OCI-LY7 (cell line): ENCODE data around the gene CLN5. TPM values are rescaled to one million over a fixed set of nuclear protein-coding genes. Genes with fewer than 3 reads are reported as not detected.

Experiments used
- BruUV-seq: library from RNA; stranded (reverse); fragments of 400-500 nt; replicated peaks from 2 replicates; lab custom pipeline; 2021; lab: Mats Ljungman, UMichigan
- CTCF ChIA-PET: fragments of 300-600 bp; sonication (Branson Sonifier 250); formaldehyde crosslinking; loops from one replicate; lab custom pipeline; 2022; ENCODE audit warnings: antibody characterized with exemption; ENCODE audit not compliant: unreplicated experiment; lab: Charles Lee
- POLR2A ChIA-PET: fragments of 300-600 bp; sonication (Branson Sonifier 250); formaldehyde crosslinking; loops from one replicate; lab custom pipeline; 2022; ENCODE audit warnings: antibody characterized with exemption; lab: Charles Lee
- DNase-seq: peaks from one replicate; pipeline ENCODE4 v3.0.0-alpha.2; 2015; ENCODE audit warnings: low spot score
- H2AFZ ChIP-seq: fragments of 200-600 bp; sonication (generic), shearing (Covaris generic); 2 replicates; pipeline ENCODE4 v1.6.1; 2014; ENCODE audit warnings: mild to moderate bottlenecking, antibody characterized with exemption, low read length, moderate library complexity
- H3K27ac ChIP-seq: fragments of 200-600 bp; sonication (generic); 2 replicates; pipeline ENCODE4 v1.5.1; 2014; ENCODE audit warnings: mixed run types, low read depth, mild to moderate bottlenecking, moderate library complexity, low read length, inconsistent platforms; ENCODE audit not compliant: poor library complexity, severe bottlenecking
- H3K36me3 ChIP-seq: fragments of 200-600 bp; sonication (generic); 2 replicates; pipeline ENCODE4 v1.6.1; 2014; ENCODE audit warnings: mild to moderate bottlenecking, antibody characterized with exemption, low read length, moderate library complexity, mixed read lengths; ENCODE audit not compliant: insufficient read depth
- H3K4me1 ChIP-seq: fragments of 200-600 bp; sonication (generic); 2 replicates; pipeline ENCODE4 v1.5.1; 2014; ENCODE audit warnings: mild to moderate bottlenecking, low read length; ENCODE audit not compliant: insufficient read depth, poor library complexity, severe bottlenecking
- H3K4me2 ChIP-seq: fragments of 200-600 bp; sonication (generic); 2 replicates; pipeline ENCODE4 v1.6.1; 2014; ENCODE audit warnings: mild to moderate bottlenecking, low read length
- H3K4me3 ChIP-seq: fragments of 200-600 bp; sonication (generic); 2 replicates; pipeline ENCODE4 v1.5.1; 2014; ENCODE audit warnings: mild to moderate bottlenecking, low read depth, low read length; ENCODE audit not compliant: poor library complexity, severe bottlenecking
- H3K79me2 ChIP-seq: fragments of 200-600 bp; sonication (generic); 2 replicates; pipeline ENCODE4 v1.6.1; 2016; ENCODE audit warnings: low read depth, mild to moderate bottlenecking, low read length, moderate library complexity, mixed read lengths; ENCODE audit not compliant: insufficient read depth
- H3K9me2 ChIP-seq: fragments of 200-600 bp; sonication (generic); 2 replicates; pipeline ENCODE4 v1.6.1; 2016; ENCODE audit warnings: mild to moderate bottlenecking, low read length, mixed read lengths; ENCODE audit not compliant: insufficient read depth
- H3K9me3 ChIP-seq: fragments of 200-600 bp; sonication (generic); 2 replicates; pipeline ENCODE4 v1.6.1; 2014; ENCODE audit warnings: mild to moderate bottlenecking, mixed run types, low read length, mixed read lengths
- H4K20me1 ChIP-seq: fragments of 200-600 bp; sonication (generic); 2 replicates; pipeline ENCODE4 v1.6.1; 2014; ENCODE audit warnings: mild to moderate bottlenecking, antibody characterized with exemption, low read length, moderate library complexity, mixed read lengths; ENCODE audit not compliant: insufficient read depth
- EZH2phosphoT487 ChIP-seq: fragments of 200-600 bp; sonication (generic); IDR thresholded peaks from 2 replicates; pipeline ENCODE4 v1.6.1; 2018; ENCODE audit warnings: low read depth, borderline replicate concordance, mild to moderate bottlenecking, mixed run types, antibody characterized with exemption, low read length, moderate library complexity, mixed read lengths
- intact Hi-C: fragments of 100-400 bp; cut with micrococcal nuclease; formaldehyde crosslinking; loops from one replicate; pipeline ENCODE4 v1.10.0; 2022; ENCODE audit not compliant: unreplicated experiment
- total RNA-seq, 2 experiments: library from RNA; depleted of rRNA in 1 of 2; stranded (reverse); fragments of >200 nt in 1 of 2; shearing (Covaris generic) in 1 of 2; gene quantifications; 2 replicates each; pipeline ENCODE4 v1.2.3, GENCODE V29; 2014 to 2022
- TF ChIP-seq, protein P1 (sequence below): fragments of 200-600 bp; sonication (generic); conservative IDR thresholded peaks from 2 replicates; pipeline ENCODE4 v1.5.1; 2014; ENCODE audit warnings: mild to moderate bottlenecking, antibody characterized with exemption, low read length, moderate library complexity, mixed read lengths

CLN5 gene
- total RNA-seq, 2 experiments from 2014 or later: 10.1 to 12.7 TPM

DNA sequence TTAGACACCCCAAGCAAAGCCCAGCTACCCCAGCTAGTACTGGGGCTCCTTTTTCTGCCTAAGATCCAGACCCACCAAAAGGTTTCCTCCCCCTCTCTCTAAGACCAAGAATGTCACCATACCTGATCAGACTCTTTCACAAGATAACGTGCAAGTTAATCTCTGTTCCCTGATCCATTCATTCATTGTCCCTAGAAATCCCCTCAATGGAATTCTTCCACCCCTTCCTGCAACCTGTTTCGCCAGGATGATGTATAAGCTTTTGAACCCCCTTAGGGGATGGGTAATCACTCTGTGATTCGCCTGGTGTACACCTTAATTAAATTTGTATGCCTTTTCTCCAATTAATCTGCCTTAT lies 17.3 kb upstream of the CLN5 start:
- Histone ChIP-seq H3K36me3 (no peaks in the 10 kb centered on the region), H3K4me1 (no peaks in the 10 kb centered on the region), H4K20me1 (no peaks in the 10 kb centered on the region), H3K9me2 (no peaks in the 10 kb centered on the region), H3K4me2 (no peak overlapping the region), H3K4me3 (no peak overlapping the region), H3K27ac (no peak overlapping the region), H2AFZ (no peak overlapping the region), H3K9me3 (no peaks in the 10 kb centered on the region), H3K79me2 (no peaks in the 10 kb centered on the region)
- ChIA-PET POLR2A (no interaction called here), CTCF (no interaction called here)
- TF ChIP-seq, protein P1, sequence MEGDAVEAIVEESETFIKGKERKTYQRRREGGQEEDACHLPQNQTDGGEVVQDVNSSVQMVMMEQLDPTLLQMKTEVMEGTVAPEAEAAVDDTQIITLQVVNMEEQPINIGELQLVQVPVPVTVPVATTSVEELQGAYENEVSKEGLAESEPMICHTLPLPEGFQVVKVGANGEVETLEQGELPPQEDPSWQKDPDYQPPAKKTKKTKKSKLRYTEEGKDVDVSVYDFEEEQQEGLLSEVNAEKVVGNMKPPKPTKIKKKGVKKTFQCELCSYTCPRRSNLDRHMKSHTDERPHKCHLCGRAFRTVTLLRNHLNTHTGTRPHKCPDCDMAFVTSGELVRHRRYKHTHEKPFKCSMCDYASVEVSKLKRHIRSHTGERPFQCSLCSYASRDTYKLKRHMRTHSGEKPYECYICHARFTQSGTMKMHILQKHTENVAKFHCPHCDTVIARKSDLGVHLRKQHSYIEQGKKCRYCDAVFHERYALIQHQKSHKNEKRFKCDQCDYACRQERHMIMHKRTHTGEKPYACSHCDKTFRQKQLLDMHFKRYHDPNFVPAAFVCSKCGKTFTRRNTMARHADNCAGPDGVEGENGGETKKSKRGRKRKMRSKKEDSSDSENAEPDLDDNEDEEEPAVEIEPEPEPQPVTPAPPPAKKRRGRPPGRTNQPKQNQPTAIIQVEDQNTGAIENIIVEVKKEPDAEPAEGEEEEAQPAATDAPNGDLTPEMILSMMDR: no peak
- TF ChIP-seq EZH2phosphoT487: no peak
- no peak for DNase-seq
- intact Hi-C loops: no loop called here
- no TSS peak for BruUV-seq

DNA sequence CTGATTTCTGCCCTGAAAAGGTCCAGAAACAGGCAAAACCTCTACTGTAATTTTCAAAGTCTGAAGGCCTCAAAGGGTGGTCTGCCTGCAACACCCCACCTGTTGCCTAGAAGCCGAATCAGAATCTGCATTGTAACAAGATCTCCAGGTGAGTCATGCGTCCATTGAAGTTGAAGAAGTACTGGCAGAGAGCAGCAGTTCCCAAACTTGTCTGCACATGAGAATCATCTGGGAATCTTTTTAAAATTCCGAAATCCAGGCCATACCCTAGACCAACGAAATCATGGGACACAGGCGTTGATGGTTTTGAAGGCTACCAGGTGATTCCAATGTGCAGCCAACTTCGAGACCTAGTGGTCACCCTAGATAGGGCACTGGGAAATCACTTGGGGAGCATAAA lies 16.0 kb upstream of the CLN5 start:
- Histone ChIP-seq H2AFZ (no peak overlapping the region), H3K9me2 (no peaks in the 10 kb centered on the region), H3K4me2 (no peak overlapping the region), H4K20me1 (no peaks in the 10 kb centered on the region), H3K4me3 (no peak overlapping the region), H3K79me2 (no peaks in the 10 kb centered on the region), H3K4me1 (no peaks in the 10 kb centered on the region), H3K9me3 (no peaks in the 10 kb centered on the region), H3K36me3 (no peaks in the 10 kb centered on the region), H3K27ac (no peak overlapping the region)
- TF ChIP-seq, protein P1: no peak
- TF ChIP-seq EZH2phosphoT487: no peak
- no TSS peak for BruUV-seq
- intact Hi-C loops: no loop called here
- ChIA-PET CTCF (no interaction called here), POLR2A (interaction anchor here (0.7 kb wide), 2 partner anchors 505 to 517 kb away, joined by 4 to 5 read pairs; no protein-coding TSS in a partner anchor)
- DNase-seq: no peak

DNA sequence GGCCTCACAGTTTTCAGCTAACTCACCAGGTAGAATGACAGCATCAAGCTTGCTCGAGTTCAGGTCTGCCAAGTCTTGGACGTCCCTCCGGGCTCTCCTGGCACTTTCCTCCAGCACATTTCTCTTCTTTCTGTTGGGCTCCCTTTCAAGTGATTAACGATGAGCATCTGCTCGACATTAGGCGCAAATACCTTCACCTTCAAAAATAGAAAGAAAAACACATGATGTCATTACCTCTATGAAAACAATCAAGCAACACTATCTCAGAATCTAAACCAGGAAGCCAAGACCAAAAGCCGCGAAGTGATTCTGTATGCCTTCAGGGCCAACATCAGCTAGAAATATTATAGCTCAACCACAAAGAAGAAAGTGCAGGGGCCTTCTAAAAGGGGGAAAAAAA lies 15.4 kb upstream of the CLN5 start:
- intact Hi-C loops: no loop called here
- POLR2A ChIA-PET: interaction anchor here (1.2 to 1.5 kb wide), 2 partner anchors 13 to 14 kb away, joined by 4 to 6 read pairs; no protein-coding TSS in a partner anchor
- CTCF ChIA-PET: no interaction called here
- Histone ChIP-seq H4K20me1 (no peaks in the 10 kb centered on the region), H3K4me3 (no peak overlapping the region), H3K36me3 (no peaks in the 10 kb centered on the region), H3K9me2 (no peaks in the 10 kb centered on the region), H3K27ac (no peak overlapping the region), H3K9me3 (no peaks in the 10 kb centered on the region), H3K4me1 (no peaks in the 10 kb centered on the region), H3K4me2 (no peak overlapping the region), H2AFZ (no peak overlapping the region), H3K79me2 (no peaks in the 10 kb centered on the region)
- BruUV-seq: no TSS peak
- TF ChIP-seq, protein P1: no peak
- no peak for TF ChIP-seq EZH2phosphoT487
- no peak for DNase-seq
